OCI-LY1 (cell line): ENCODE measurements around the gene SCN10A.

Experiments
- H2AFZ ChIP-seq: fragments of 200-600 bp; sonication (generic), shearing (Covaris generic); 2 replicates; pipeline ENCODE4 v1.6.0; 2014; ENCODE audit warnings: antibody characterized with exemption, mild to moderate bottlenecking, low read length
- H3F3A ChIP-seq: fragments of 200-600 bp; sonication (generic), shearing (Covaris generic); 2 replicates; pipeline ENCODE4 v1.6.0; 2014; ENCODE audit warnings: mild to moderate bottlenecking, antibody characterized with exemption, low read length, moderate library complexity; ENCODE audit not compliant: insufficient read depth
- H3K27ac ChIP-seq: fragments of 200-600 bp; sonication (generic); 2 replicates; pipeline ENCODE4 v1.5.1; 2014; ENCODE audit warnings: low read length, mixed run types, mild to moderate bottlenecking, low read depth; ENCODE audit not compliant: poor library complexity, severe bottlenecking
- H3K27me3 ChIP-seq: fragments of 200-600 bp; sonication (generic); 2 replicates; pipeline ENCODE4 v1.6.0; 2014; ENCODE audit warnings: antibody characterized with exemption, mild to moderate bottlenecking, low read length, moderate library complexity; ENCODE audit not compliant: insufficient read depth
- H3K36me3 ChIP-seq: fragments of 200-600 bp; sonication (generic); 2 replicates; pipeline ENCODE4 v1.6.1; 2014; ENCODE audit warnings: mild to moderate bottlenecking, antibody characterized with exemption, low read length, moderate library complexity, mixed read lengths; ENCODE audit not compliant: insufficient read depth
- H3K4me1 ChIP-seq: fragments of 200-600 bp; sonication (generic); 2 replicates; pipeline ENCODE4 v1.5.1; 2014; ENCODE audit warnings: mild to moderate bottlenecking, low read length, moderate library complexity; ENCODE audit not compliant: insufficient read depth, severe bottlenecking
- H3K4me2 ChIP-seq: fragments of 200-600 bp; sonication (generic), shearing (Covaris generic); 2 replicates; pipeline ENCODE4 v1.6.1; 2014; ENCODE audit warnings: low read length
- H3K4me3 ChIP-seq: fragments of 200-600 bp; sonication (generic); 2 replicates; pipeline ENCODE4 v1.5.1; 2014; ENCODE audit warnings: low read length, low read depth, mild to moderate bottlenecking, mixed read lengths; ENCODE audit not compliant: poor library complexity, severe bottlenecking
- H3K79me2 ChIP-seq: fragments of 200-600 bp; shearing (Covaris generic); 2 replicates; pipeline ENCODE4 v1.6.1; 2016; ENCODE audit warnings: mixed run types, low read length, mixed read lengths; ENCODE audit not compliant: insufficient read depth
- H3K9ac ChIP-seq: fragments of 200-600 bp; sonication (generic), shearing (Covaris generic); 2 replicates; pipeline ENCODE4 v1.6.1; 2014; ENCODE audit warnings: mild to moderate bottlenecking, low read length, mixed read lengths
- H3K9me2 ChIP-seq: fragments of 200-600 bp; sonication (generic), shearing (Covaris generic); 2 replicates; pipeline ENCODE4 v1.6.1; 2014; ENCODE audit warnings: low read depth, mild to moderate bottlenecking, low read length, mixed read lengths
- H3K9me3 ChIP-seq: fragments of 200-600 bp; shearing (Covaris generic); 2 replicates; pipeline ENCODE4 v1.6.1; 2014; ENCODE audit warnings: low read length, mixed read lengths
- H4K20me1 ChIP-seq: fragments of 200-600 bp; sonication (generic), shearing (Covaris generic); 2 replicates; pipeline ENCODE4 v1.6.0; 2016; ENCODE audit warnings: mild to moderate bottlenecking, low read length; ENCODE audit not compliant: insufficient read depth
- CTCF ChIP-seq: fragments of 200-600 bp; sonication (generic), shearing (Covaris generic); IDR thresholded peaks from 2 replicates; pipeline ENCODE4 v1.5.1; 2017; ENCODE audit warnings: mild to moderate bottlenecking, antibody characterized with exemption, low read length, moderate library complexity, mixed read lengths
- EZH2 ChIP-seq: fragments of 200-600 bp; sonication (generic), shearing (Covaris generic); IDR thresholded peaks from 2 replicates; pipeline ENCODE4 v1.8.0; 2017; ENCODE audit warnings: borderline replicate concordance, mixed run types, mild to moderate bottlenecking, antibody characterized with exemption, low read length, moderate library complexity, mixed read lengths

SCN10A gene

GRCh38 chr3:38793721-38794120, 22.3 kb downstream of the SCN10A start:
- H3K79me2 ChIP-seq = no peaks in the 10 kb centered on the region
- no peaks in the 10 kb centered on the region for H3K9me2 ChIP-seq
- TF ChIP-seq EZH2 = no peak
- TF ChIP-seq CTCF = no peak
- no peak overlapping the region for H3K27ac ChIP-seq
- no peak overlapping the region for H3K4me3 ChIP-seq
- no peak overlapping the region for H2AFZ ChIP-seq
- H3F3A ChIP-seq = no peaks in the 10 kb centered on the region
- no peak overlapping the region for H3K4me2 ChIP-seq
- H3K9ac ChIP-seq = no peak overlapping the region
- no peaks in the 10 kb centered on the region for H3K36me3 ChIP-seq
- H3K9me3 ChIP-seq = no peaks in the 10 kb centered on the region
- no peaks in the 10 kb centered on the region for H3K4me1 ChIP-seq
- H3K27me3 ChIP-seq = no peaks in the 10 kb centered on the region
- H4K20me1 ChIP-seq = no peaks in the 10 kb centered on the region

- Histone ChIP-seq H3K27ac (no peak overlapping the region), H3K4me3 (no peak overlapping the region), H3F3A (no peaks in the 10 kb centered on the region), H3K4me2 (no peak overlapping the region), H4K20me1 (no peaks in the 10 kb centered on the region), H3K36me3 (no peaks in the 10 kb centered on the region), H3K9me3 (no peaks in the 10 kb centered on the region), H2AFZ (no peak overlapping the region), H3K79me2 (no peaks in the 10 kb centered on the region), H3K27me3 (no peaks in the 10 kb centered on the region), H3K4me1 (no peaks in the 10 kb centered on the region), H3K9me2 (no peaks in the 10 kb centered on the region), H3K9ac (no peak overlapping the region)
- no peak for TF ChIP-seq EZH2
- TF ChIP-seq CTCF = no peak
These were observed 23.0 kb downstream of the SCN10A start for GRCh38 chr3:38792983-38793382.

- no peak for TF ChIP-seq EZH2
- TF ChIP-seq CTCF = no peak
- Histone ChIP-seq H3K4me1 (no peaks in the 10 kb centered on the region), H3K9me2 (no peaks in the 10 kb centered on the region)
These were observed 33.9 kb downstream of the SCN10A start for GRCh38 chr3:38782148-38782547.

More at GRCh38 chr3:38782148-38782547, 33.9 kb downstream of the SCN10A start:
- no peaks in the 10 kb centered on the region for H3K9me3 ChIP-seq
- H3F3A ChIP-seq = no peaks in the 10 kb centered on the region
- H3K27ac ChIP-seq = no peak overlapping the region
- H3K79me2 ChIP-seq = no peaks in the 10 kb centered on the region
- no peak overlapping the region for H3K9ac ChIP-seq
- H3K4me3 ChIP-seq = no peak overlapping the region
- H3K36me3 ChIP-seq = no peaks in the 10 kb centered on the region
- no peak overlapping the region for H2AFZ ChIP-seq
- H3K27me3 ChIP-seq = no peaks in the 10 kb centered on the region
- H4K20me1 ChIP-seq = no peaks in the 10 kb centered on the region
- H3K4me2 ChIP-seq = no peak overlapping the region
